Brain microvascular endothelial cell (primary cell): ENCODE results near the gene EFHC1.

Experiments
- DNase-seq: peaks from one replicate; pipeline ENCODE4 v3.0.0-alpha.2; 2020
- H3K27ac ChIP-seq: fragments of 250-450 bp; sonication (Bioruptor Pico); 2 replicates; pipeline ENCODE4 v1.5.1; 2020; ENCODE audit warnings: mild to moderate bottlenecking, moderate library complexity
- H3K27me3 ChIP-seq: fragments of 250-450 bp; sonication (Bioruptor Pico); replicated peaks from 2 replicates; pipeline ENCODE4 v1.5.1; 2020; ENCODE audit warnings: mild to moderate bottlenecking
- H3K36me3 ChIP-seq: fragments of 250-450 bp; sonication (Bioruptor Pico); replicated peaks from 2 replicates; pipeline ENCODE4 v1.5.1; 2020; ENCODE audit warnings: mild to moderate bottlenecking
- H3K4me3 ChIP-seq: 2 replicates; pipeline ENCODE4 v1.5.1; 2011; ENCODE audit warnings: low read depth, mild to moderate bottlenecking, control low read depth, low read length, moderate library complexity
- CTCF ChIP-seq: IDR thresholded peaks from 2 replicates; pipeline ENCODE4 v1.5.1; 2011; ENCODE audit warnings: low read depth, mild to moderate bottlenecking, moderate library complexity, low read length, control low read depth, inconsistent platforms; ENCODE audit errors: missing control alignments
- in situ Hi-C: cut with HindIII; loops from 2 replicates; pipeline ENCODE4 v1.10.0; 2017; ENCODE audit warnings: low sequenced_read_pairs, low pct_ligation_motif_present

Gene EFHC1

GRCh38 chr6:52531396-52531795 lies 111.3 kb downstream of the EFHC1 start:
- no peak for TF ChIP-seq CTCF
- Histone ChIP-seq H3K27ac (peak overlapping the region; percentile 7), H3K4me3 (no peak overlapping the region), H3K27me3 (no peaks in the 10 kb centered on the region), H3K36me3 (peaks cover 50% of the 10 kb centered on the region)
- no peak for DNase-seq
- in situ Hi-C loops: no loop called here

GRCh38 chr6:52531834-52532233 lies 111.7 kb downstream of the EFHC1 start:
- Histone ChIP-seq H3K36me3 (peaks cover 49% of the 10 kb centered on the region), H3K27ac (peak overlapping the region; percentile 7)
- in situ Hi-C loops: no loop called here

GRCh38 chr6:52532457-52532856 lies 112.3 kb downstream of the EFHC1 start:
- no peak for DNase-seq
- H3K27me3 ChIP-seq: no peaks in the 10 kb centered on the region
- no peak overlapping the region for H3K27ac ChIP-seq
- no peak for TF ChIP-seq CTCF
- peaks cover 52% of the 10 kb centered on the region for H3K36me3 ChIP-seq
- in situ Hi-C loops: no loop called here
- no peak overlapping the region for H3K4me3 ChIP-seq

More at GRCh38 chr6:52531834-52532233, 111.7 kb downstream of the EFHC1 start:
- TF ChIP-seq CTCF: no peak
- Histone ChIP-seq H3K27me3 (no peaks in the 10 kb centered on the region), H3K4me3 (no peak overlapping the region)
- no peak for DNase-seq

- Histone ChIP-seq H3K27me3 (no peaks in the 10 kb centered on the region), H3K36me3 (peaks cover 47% of the 10 kb centered on the region), H3K4me3 (no peak overlapping the region), H3K27ac (peak overlapping the region; percentile 11)
- in situ Hi-C loops: no loop called here
- DNase-seq: no peak
- TF ChIP-seq CTCF: no peak
Observed at GRCh38 chr6:52533491-52533890, 113.3 kb downstream of the EFHC1 start.

- no peak for TF ChIP-seq CTCF
- Histone ChIP-seq H3K27me3 (no peaks in the 10 kb centered on the region), H3K36me3 (peaks cover 43% of the 10 kb centered on the region), H3K27ac (no peak overlapping the region), H3K4me3 (no peak overlapping the region)
- no peak for DNase-seq
- in situ Hi-C loops: no loop called here
Observed at GRCh38 chr6:52534363-52534762, 114.2 kb downstream of the EFHC1 start.

GRCh38 chr6:52534966-52535390 lies 114.8 kb downstream of the EFHC1 start:
- TF ChIP-seq CTCF: no peak
- in situ Hi-C loops: no loop called here
- Histone ChIP-seq H3K27ac (no peak overlapping the region), H3K4me3 (no peak overlapping the region), H3K36me3 (peaks cover 36% of the 10 kb centered on the region), H3K27me3 (no peaks in the 10 kb centered on the region)
- DNase-seq: no peak
